Glutamatergic neuron (in vitro differentiated cells): ENCODE results near the gene ZFP92. TPM values are rescaled to one million over a fixed set of nuclear protein-coding genes. Genes with fewer than 3 reads are reported as not detected.

Source experiments
- DNase-seq: peaks from one replicate; pipeline ENCODE4 v3.0.0; 2022
- H3K27ac Mint-ChIP-seq: one replicate; pipeline ENCODE4 v1.8.0; 2020; ENCODE audit warnings: mild to moderate bottlenecking, mixed read lengths, inconsistent platforms; ENCODE audit not compliant: unreplicated experiment
- H3K27me3 Mint-ChIP-seq: one replicate; pipeline ENCODE4 v1.8.0; 2020; ENCODE audit warnings: mild to moderate bottlenecking, moderate library complexity, mixed read lengths, inconsistent platforms; ENCODE audit not compliant: unreplicated experiment
- H3K36me3 Mint-ChIP-seq: one replicate; pipeline ENCODE4 v1.8.0; 2020; ENCODE audit warnings: mild to moderate bottlenecking, mixed read lengths, inconsistent platforms; ENCODE audit not compliant: unreplicated experiment
- H3K4me1 Mint-ChIP-seq: one replicate; pipeline ENCODE4 v1.8.0; 2020; ENCODE audit warnings: mild to moderate bottlenecking, low read depth, mixed read lengths, inconsistent platforms; ENCODE audit not compliant: unreplicated experiment
- H3K4me3 Mint-ChIP-seq: one replicate; pipeline ENCODE4 v1.8.0; 2020; ENCODE audit warnings: mild to moderate bottlenecking, mixed read lengths, inconsistent platforms; ENCODE audit not compliant: unreplicated experiment
- H3K9me3 Mint-ChIP-seq: one replicate; pipeline ENCODE4 v1.8.0; 2020; ENCODE audit warnings: mild to moderate bottlenecking, moderate library complexity, mixed read lengths, inconsistent platforms; ENCODE audit not compliant: unreplicated experiment
- CTCF ChIP-seq: fragments of 200-600 bp; sonication (generic); IDR thresholded peaks from one replicate; pipeline ENCODE4 v1.5.0; 2021; ENCODE audit not compliant: partially characterized antibody, unreplicated experiment
- total RNA-seq: library from RNA; stranded (reverse); fragmentation: NEBNext Ultra II Directional; extraction: Animal tissue kit (Norgen Biotek cat#: 25700); gene quantifications from one replicate; pipeline ENCODE4 v1.2.1, GENCODE V29; 2021; ENCODE audit not compliant: unreplicated experiment

Gene ZFP92
- total RNA-seq, 1 donor from 2014 or later: 0.07 TPM

- H3K4me1 Mint-ChIP-seq: no peaks in the 10 kb centered on the region
- no peak overlapping the region for H3K4me3 Mint-ChIP-seq
- no peak for DNase-seq
- no peak overlapping the region for H3K27ac Mint-ChIP-seq
- H3K36me3 Mint-ChIP-seq: no peaks in the 10 kb centered on the region
- TF ChIP-seq CTCF: no peak
- no peaks in the 10 kb centered on the region for H3K27me3 Mint-ChIP-seq
- peaks cover 1% of the 10 kb centered on the region for H3K9me3 Mint-ChIP-seq
Observed at GRCh38 chrX:153430796-153431195, 19.5 kb downstream of the ZFP92 start.

GRCh38 chrX:153433161-153433680, 21.9 kb downstream of the ZFP92 start:
- TF ChIP-seq CTCF: no peak
- H3K4me3 Mint-ChIP-seq: no peak overlapping the region
- no peaks in the 10 kb centered on the region for H3K27me3 Mint-ChIP-seq
- no peak overlapping the region for H3K27ac Mint-ChIP-seq
- DNase-seq: no peak
- H3K36me3 Mint-ChIP-seq: no peaks in the 10 kb centered on the region
- H3K4me1 Mint-ChIP-seq: no peaks in the 10 kb centered on the region
- peaks cover 1% of the 10 kb centered on the region for H3K9me3 Mint-ChIP-seq

GRCh38 chrX:153433781-153434285, 22.6 kb downstream of the ZFP92 start:
- DNase-seq: no peak
- no peaks in the 10 kb centered on the region for H3K27me3 Mint-ChIP-seq
- TF ChIP-seq CTCF: no peak
- no peak overlapping the region for H3K27ac Mint-ChIP-seq
- no peaks in the 10 kb centered on the region for H3K4me1 Mint-ChIP-seq
- peaks cover 1% of the 10 kb centered on the region for H3K9me3 Mint-ChIP-seq
- no peak overlapping the region for H3K4me3 Mint-ChIP-seq
- no peaks in the 10 kb centered on the region for H3K36me3 Mint-ChIP-seq

GRCh38 chrX:153434801-153435200, 23.5 kb downstream of the ZFP92 start:
- TF ChIP-seq CTCF: no peak
- Mint-ChIP-seq H3K4me1 (no peaks in the 10 kb centered on the region), H3K4me3 (no peak overlapping the region), H3K36me3 (no peaks in the 10 kb centered on the region), H3K27me3 (no peaks in the 10 kb centered on the region), H3K27ac (no peak overlapping the region), H3K9me3 (peaks cover 1% of the 10 kb centered on the region)
- DNase-seq: no peak

- no peak for TF ChIP-seq CTCF
- no peak for DNase-seq
- H3K4me3 Mint-ChIP-seq: no peak overlapping the region
- H3K27me3 Mint-ChIP-seq: no peaks in the 10 kb centered on the region
- H3K9me3 Mint-ChIP-seq: no peaks in the 10 kb centered on the region
- no peak overlapping the region for H3K27ac Mint-ChIP-seq
- H3K4me1 Mint-ChIP-seq: no peaks in the 10 kb centered on the region
- no peaks in the 10 kb centered on the region for H3K36me3 Mint-ChIP-seq
Observed at GRCh38 chrX:153435845-153436244, 24.6 kb downstream of the ZFP92 start.
